HFF-Myc (cell line): ENCODE measurements around the gene FAM222B.

Experiments
- DNase-seq: peaks from one replicate; pipeline ENCODE4 v3.0.0-alpha.2; 2011; ENCODE audit warnings: low read depth; ENCODE audit errors: extremely low read depth
- H3K4me3 ChIP-seq: replicated peaks from 2 replicates; pipeline ENCODE4 v1.5.1; 2011; ENCODE audit warnings: low read depth, mild to moderate bottlenecking, control low read depth, low read length
- CTCF ChIP-seq: IDR thresholded peaks from 2 replicates; pipeline ENCODE4 v1.5.1; 2012; ENCODE audit warnings: mild to moderate bottlenecking, low read depth, low read length, control low read depth; ENCODE audit errors: missing control alignments

FAM222B gene

GRCh38 chr17:28861393-28862203, 19.0 kb upstream of the FAM222B start:
- no peak for DNase-seq
- TF ChIP-seq CTCF = no peak
- H3K4me3 ChIP-seq = no peak overlapping the region

GRCh38 chr17:28860363-28860808, 17.8 kb upstream of the FAM222B start:
- no peak for TF ChIP-seq CTCF
- no peak overlapping the region for H3K4me3 ChIP-seq

GRCh38 chr17:28858801-28859355, 16.3 kb upstream of the FAM222B start:
- no peak overlapping the region for H3K4me3 ChIP-seq
- DNase-seq = no peak
- TF ChIP-seq CTCF = no peak

More at GRCh38 chr17:28860363-28860808, 17.8 kb upstream of the FAM222B start:
- no peak for DNase-seq

GRCh38 chr17:28857905-28858800, 15.6 kb upstream of the FAM222B start:
- H3K4me3 ChIP-seq = no peak overlapping the region
- TF ChIP-seq CTCF = no peak
- no peak for DNase-seq

GRCh38 chr17:28856028-28856574, 13.5 kb upstream of the FAM222B start:
- H3K4me3 ChIP-seq = peak overlapping the region; percentile 89
- no peak for TF ChIP-seq CTCF
- no peak for DNase-seq

- no peak for TF ChIP-seq CTCF
- DNase-seq = no peak
- H3K4me3 ChIP-seq = peak overlapping the region; percentile 89
These were observed 12.7 kb upstream of the FAM222B start for GRCh38 chr17:28855336-28855679.
